GM18526 (cell line): Measurements from ENCODE around the gene DPAGT1.

Source experiments
- POLR2A ChIP-seq: IDR thresholded peaks from 3 replicates; pipeline ENCODE4 v1.6.1; 2011; ENCODE audit not compliant: insufficient read length; ENCODE audit errors: extremely low read depth

The DPAGT1 gene

GRCh38 chr11:119056421-119056999, 45.1 kb downstream of the DPAGT1 start:
- TF ChIP-seq POLR2A, result no peak

DNA sequence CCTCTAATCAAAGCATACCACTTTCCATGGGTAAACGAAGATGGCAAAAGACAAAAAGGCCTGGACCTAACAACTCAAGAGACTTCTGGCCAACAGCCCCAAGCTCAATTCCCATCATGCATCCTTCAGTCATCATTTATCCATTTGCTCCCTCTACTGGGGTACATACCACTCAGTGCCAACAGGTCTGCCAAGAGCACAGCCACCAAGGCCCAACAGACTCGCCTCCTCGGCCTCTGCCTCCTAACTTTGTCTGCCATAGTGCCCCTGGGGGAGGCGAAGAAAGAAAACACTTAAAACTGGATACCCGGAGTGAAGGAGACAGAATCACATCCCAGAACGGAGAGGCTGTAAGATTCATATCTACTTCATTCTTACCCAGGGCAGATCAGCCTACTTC, 45.8 kb downstream of the DPAGT1 start:
- no peak for TF ChIP-seq POLR2A

DNA sequence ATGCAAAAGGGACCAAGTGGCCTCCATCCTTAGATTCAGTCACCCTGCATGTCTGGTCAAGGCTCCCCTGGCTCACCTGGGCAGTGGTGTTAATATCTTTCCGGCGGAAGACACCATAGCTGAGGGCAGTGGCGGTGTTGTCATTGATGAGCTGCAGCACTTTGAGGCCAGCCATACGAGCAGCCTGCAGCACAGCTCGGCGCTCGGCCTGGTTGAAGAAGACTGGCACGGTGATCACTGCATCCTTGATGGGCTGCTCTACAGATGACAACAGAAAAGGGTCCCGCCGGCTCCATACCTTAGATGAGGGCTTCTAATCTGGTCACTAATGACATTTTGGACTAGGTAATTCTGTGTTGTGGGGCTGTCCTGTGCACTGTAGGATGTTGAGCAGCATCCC, 47.2 kb downstream of the DPAGT1 start:
- TF ChIP-seq POLR2A, result no peak

DNA sequence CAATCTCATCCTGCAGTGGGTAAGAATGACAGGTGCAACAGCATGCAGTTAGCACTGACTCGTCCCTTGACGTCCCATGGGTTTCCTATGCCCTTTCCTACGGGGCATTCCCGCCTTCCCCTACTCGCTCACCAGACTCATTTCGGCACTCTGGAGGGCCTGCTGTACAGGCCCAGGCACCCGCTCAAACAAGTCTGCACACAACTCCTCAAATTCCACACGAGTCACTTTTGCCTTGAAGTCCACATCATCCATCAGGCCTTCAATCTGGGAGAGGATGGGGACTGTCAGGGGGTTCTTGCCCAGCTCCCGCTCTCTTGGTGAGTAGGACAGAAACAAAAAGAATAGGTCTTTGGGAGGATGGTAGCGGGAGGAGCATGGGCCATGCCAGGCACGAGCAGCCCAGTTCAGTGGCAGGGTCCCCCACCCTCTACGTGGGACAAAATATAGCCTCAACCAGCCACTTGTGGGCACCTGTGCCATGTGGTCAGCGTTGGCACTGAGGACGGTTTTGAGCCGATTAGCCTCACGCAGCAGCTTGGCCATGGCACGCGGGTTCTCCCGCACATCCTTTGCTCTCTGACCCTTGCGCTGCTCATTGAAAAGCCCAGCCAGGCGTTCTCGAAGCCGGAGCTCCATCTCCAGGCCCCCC, 49.4 kb downstream of the DPAGT1 start:
- no peak for TF ChIP-seq POLR2A

GRCh38 chr11:119051440-119052162, 50.1 kb downstream of the DPAGT1 start:
- TF ChIP-seq POLR2A, result peak; percentile 37

DNA sequence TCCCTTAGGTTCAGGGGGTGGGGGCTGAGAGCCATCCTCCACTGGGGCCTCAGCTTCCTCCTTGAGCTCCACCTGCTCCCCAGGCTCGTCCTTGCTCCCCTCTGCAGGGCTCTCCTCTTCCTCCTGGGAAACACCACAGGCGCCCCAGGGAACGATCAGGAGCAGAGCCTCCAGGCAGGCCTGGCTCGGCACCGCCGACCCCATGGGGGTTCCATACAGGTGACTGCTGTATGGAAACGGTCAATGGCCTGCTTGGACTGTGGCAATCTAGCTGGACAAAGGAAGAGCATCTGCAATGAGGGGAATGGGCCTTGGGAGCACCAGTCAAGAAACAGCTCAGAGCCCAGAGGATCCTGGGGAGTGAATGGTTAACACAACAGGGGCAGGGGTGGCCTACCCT, 52.6 kb downstream of the DPAGT1 start:
- no peak for TF ChIP-seq POLR2A

DNA sequence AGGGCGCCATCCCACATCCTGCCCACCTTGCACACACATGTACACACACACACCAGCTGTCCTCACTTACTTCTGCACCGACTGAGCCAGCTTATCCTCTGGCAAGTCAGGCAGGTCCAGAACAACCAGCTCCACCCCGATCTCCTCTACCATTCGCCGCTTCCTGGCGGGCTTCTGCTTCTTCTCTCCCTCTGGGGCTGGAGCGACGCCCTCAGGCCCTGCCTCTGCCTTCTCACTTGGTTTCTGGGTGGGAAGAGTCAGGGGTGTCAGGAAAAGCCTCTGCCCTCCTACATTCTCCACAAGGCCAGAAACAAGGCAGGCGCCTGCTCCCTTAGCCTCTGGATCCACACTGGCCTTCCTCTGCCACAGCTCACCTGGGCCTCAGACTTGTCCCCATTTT, 53.0 kb downstream of the DPAGT1 start:
- TF ChIP-seq POLR2A, result no peak

DNA sequence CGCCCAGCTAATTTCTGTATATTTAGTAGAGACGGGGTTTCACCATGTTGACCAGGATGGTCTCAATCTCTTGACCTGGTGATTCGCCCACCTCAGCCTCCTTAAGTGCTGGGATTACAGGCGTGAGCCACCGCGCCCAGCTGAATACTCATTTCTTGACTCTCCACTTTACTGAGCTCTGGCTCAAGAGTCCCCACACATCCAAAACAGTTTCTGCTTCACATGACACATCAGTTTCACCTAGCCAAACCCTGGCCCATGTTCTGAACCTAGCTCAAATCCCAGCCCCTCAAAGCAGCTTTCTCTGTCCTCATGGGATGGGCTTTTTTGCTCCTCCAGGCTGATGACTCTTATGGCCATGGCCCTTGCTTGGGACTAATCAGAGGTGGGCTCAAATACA, 54.4 kb downstream of the DPAGT1 start:
- TF ChIP-seq POLR2A, result no peak
